Hair follicular keratinocyte (primary cell): ENCODE results near the gene C1orf146. TPM values are rescaled to one million over a fixed set of nuclear protein-coding genes. Genes with fewer than 3 reads are reported as not detected.

Experiments
- total RNA-seq: library from RNA; depleted of rRNA; stranded (reverse); fragments of >200 nt; gene quantifications from 2 replicates; pipeline ENCODE4 v1.2.3, GENCODE V29; 2015

Gene C1orf146
- not detected in 2 replicates for total RNA-seq

GRCh38 chr1:92217721-92218120 lies at the start of gene C1orf146:
C1orf146 (plus strand) TSS chr1:92217915; CDS start chr1:92231421, 13,506 bp downstream.

Other genes starting within 250 kb of the C1orf146 start
- gene EPHX4, start 187.9 kb upstream of the C1orf146 start, total RNA-seq = 0.16 and 1.0 TPM in 2 replicates
- not detected in 2 replicates for gene SETSIP, start 142.5 kb upstream of the C1orf146 start, total RNA-seq
- gene BTBD8, start 137.6 kb upstream of the C1orf146 start, total RNA-seq = 2.1 and 2.8 TPM in 2 replicates
- gene GLMN, start 81.1 kb downstream of the C1orf146 start, total RNA-seq = 6.8 and 9.4 TPM in 2 replicates
- 14.5 and 16.7 TPM in 2 replicates for gene RPAP2, start 81.1 kb downstream of the C1orf146 start, total RNA-seq